CD14-positive monocyte (primary cell): ENCODE measurements around the gene EFL1. TPM values are rescaled to one million over a fixed set of nuclear protein-coding genes. Genes with fewer than 3 reads are reported as not detected.
"Not testable (repeated sequence)": the region's sequence is repeated elsewhere in the genome, so short reads cannot be mapped to it uniquely, and the experiment has no call there.

Source experiments
- DNase-seq, 3 donors: peaks; one replicate each; pipeline ENCODE4 v3.0.0-alpha.2; 2011 to 2022
- H2AFZ ChIP-seq: 2 replicates; pipeline ENCODE4 v1.6.0; 2012; ENCODE audit warnings: mild to moderate bottlenecking, low read depth, low read length, inconsistent platforms; ENCODE audit not compliant: insufficient read depth, poor library complexity, severe bottlenecking
- H3K27ac ChIP-seq, 2 donors: 1 replicate in 1 of 2; 2 replicates in 1 of 2; pipeline ENCODE4 v1.5.1; 2012 to 2013; ENCODE audit warnings: low read length in 2 of 2, control low read depth in 1 of 2, inconsistent platforms in 1 of 2, low read depth in 1 of 2, mild to moderate bottlenecking in 1 of 2
- H3K27me3 ChIP-seq, 2 donors: one replicate each; pipeline versions ENCODE4 v1.6.0 to v1.6.1; 2011 to 2013; ENCODE audit warnings: low read length in 2 of 2; ENCODE audit not compliant: control insufficient read depth in 2 of 2, insufficient read depth in 2 of 2
- H3K36me3 ChIP-seq, 2 donors: replicated peaks in 1 of 2; 1 replicate in 1 of 2; 2 replicates in 1 of 2; pipeline versions ENCODE4 v1.5.1 to v1.6.1; 2012 to 2013; ENCODE audit warnings: low read length in 2 of 2, control low read depth in 1 of 2, inconsistent platforms in 1 of 2, mild to moderate bottlenecking in 1 of 2; ENCODE audit not compliant: insufficient read depth in 2 of 2, control insufficient read depth in 1 of 2
- H3K4me1 ChIP-seq, 2 donors: 1 replicate in 1 of 2; 2 replicates in 1 of 2; pipeline versions ENCODE4 v1.5.1 to v1.6.1; 2012 to 2013; ENCODE audit warnings: low read length in 2 of 2, control low read depth in 1 of 2, inconsistent platforms in 1 of 2, mild to moderate bottlenecking in 1 of 2, moderate library complexity in 1 of 2; ENCODE audit not compliant: insufficient read depth in 2 of 2, control insufficient read depth in 1 of 2
- H3K4me2 ChIP-seq: replicated peaks from 2 replicates; pipeline ENCODE3; 2012; ENCODE audit warnings: low read length, moderate library complexity, mild to moderate bottlenecking; ENCODE audit not compliant: poor library complexity, severe bottlenecking; ENCODE audit errors: extremely low read depth
- H3K4me3 ChIP-seq, 3 experiments: fragments of 200-600 bp in 1 of 3; sonication (generic) in 1 of 3; replicated peaks in 1 of 3; 1 replicate in 2 of 3; 2 replicates in 1 of 3; pipeline ENCODE4 v1.5.1; 2011 to 2013; ENCODE audit warnings: low read length in 3 of 3, mild to moderate bottlenecking in 3 of 3, control low read depth in 2 of 3, low read depth in 2 of 3, inconsistent platforms in 1 of 3, moderate library complexity in 1 of 3
- H3K79me2 ChIP-seq: 2 replicates; pipeline ENCODE4 v1.6.0; 2012; ENCODE audit warnings: mild to moderate bottlenecking, control low read depth, inconsistent platforms, low read length, moderate library complexity; ENCODE audit not compliant: insufficient read depth
- H3K9ac ChIP-seq: 2 replicates; pipeline ENCODE4 v1.6.0; 2017; ENCODE audit warnings: low read length, mild to moderate bottlenecking; ENCODE audit not compliant: insufficient read depth, poor library complexity, severe bottlenecking
- H3K9me3 ChIP-seq, 2 donors: replicated peaks in 1 of 2; 1 replicate in 1 of 2; 2 replicates in 1 of 2; pipeline versions ENCODE4 v1.5.1 to v1.6.1; 2012 to 2013; ENCODE audit warnings: low read length in 2 of 2, control low read depth in 1 of 2; ENCODE audit not compliant: control insufficient read depth in 1 of 2, insufficient read depth in 1 of 2
- H4K20me1 ChIP-seq: 2 replicates; pipeline ENCODE4 v1.6.0; 2012; ENCODE audit warnings: mild to moderate bottlenecking, low read length, control low read depth, moderate library complexity; ENCODE audit not compliant: insufficient read depth
- H3K27ac Mint-ChIP-seq, 7 donors: one replicate each; pipeline ENCODE4 v1.8.0; 2020; ENCODE audit warnings: mild to moderate bottlenecking in 7 of 7, mixed read lengths in 7 of 7, moderate library complexity in 6 of 7, inconsistent platforms in 2 of 7
- H3K27me3 Mint-ChIP-seq, 3 donors: one replicate each; pipeline ENCODE4 v1.8.0; 2021 to 2022; ENCODE audit warnings: low read depth in 3 of 3, mild to moderate bottlenecking in 3 of 3, mixed read lengths in 3 of 3, moderate library complexity in 3 of 3, inconsistent platforms in 1 of 3
- H3K36me3 Mint-ChIP-seq, 2 donors: one replicate each; pipeline ENCODE4 v1.8.0; 2020; ENCODE audit warnings: mixed read lengths in 2 of 2, inconsistent platforms in 1 of 2, mild to moderate bottlenecking in 1 of 2
- H3K4me1 Mint-ChIP-seq: one replicate; pipeline ENCODE4 v1.8.0; 2020; ENCODE audit warnings: mild to moderate bottlenecking, mixed read lengths
- H3K4me3 Mint-ChIP-seq, 2 donors: one replicate each; pipeline ENCODE4 v1.8.0; 2020; ENCODE audit warnings: mild to moderate bottlenecking in 2 of 2, mixed read lengths in 2 of 2, moderate library complexity in 1 of 2
- H3K9me3 Mint-ChIP-seq, 7 donors: one replicate each; pipeline ENCODE4 v1.8.0; 2020 to 2022; ENCODE audit warnings: mixed read lengths in 7 of 7, mild to moderate bottlenecking in 6 of 7, moderate library complexity in 6 of 7, inconsistent platforms in 2 of 7
- CTCF ChIP-seq: fragments of 200-600 bp; IDR thresholded peaks from one replicate; pipeline ENCODE4 v1.8.0; 2022; ENCODE audit warnings: antibody characterized with exemption, mild to moderate bottlenecking
- WGBS: methylation state at CpG from one replicate; pipeline ENCODE4 v1.1.5; 2013; ENCODE audit warnings: missing lambda C conversion rate; ENCODE audit not compliant: insufficient coverage; 5-methylcytosine and 5-hydroxymethylcytosine counted together
- intact Hi-C, 2 donors: fragments of 100-400 bp; cut with micrococcal nuclease; formaldehyde crosslinking; loops; one replicate each; pipeline versions ENCODE4 v1.15.0 to v1.15.1; 2023
- polyA plus RNA-seq, 3 donors: library from polyadenylated mRNA; depleted of rRNA in 1 of 3; unstranded in 2 of 3; stranded (reverse) in 1 of 3; fragments of 300-500 nt in 2 of 3; fragments of >200 nt in 1 of 3; fragmentation: Illumina TruSeq in 2 of 3; gene quantifications; 1 replicate in 2 of 3; 2 replicates in 1 of 3; pipeline ENCODE4 v1.2.3, GENCODE V29; 2012 to 2021

The EFL1 gene
- polyA plus RNA-seq, 3 donors, result 5.2 to 10.0 (median 7.1) TPM

- Histone ChIP-seq H3K79me2 (no peaks in the 10 kb centered on the region), H3K4me1 (no peaks in the 10 kb centered on the region), H3K36me3 (peaks cover 22 to 71% of the 10 kb centered on the region in 2 donors), H2AFZ (no peak overlapping the region), H3K4me2 (no peak overlapping the region), H3K4me3 (no peak overlapping the region), H3K27ac (no peak overlapping the region), H3K27me3 (no peaks in the 10 kb centered on the region), H4K20me1 (no peaks in the 10 kb centered on the region), H3K9me3 (no peaks in the 10 kb centered on the region), H3K9ac (no peak overlapping the region)
- DNase-seq, result no peak
- no peak overlapping the region for H3K27ac Mint-ChIP-seq
- 93% methylated on average over 1 of the region's 5 CpGs for whole genome bisulfite sequencing
- H3K4me1 Mint-ChIP-seq, result peaks cover 6% of the 10 kb centered on the region
- H3K4me3 Mint-ChIP-seq, result no peak overlapping the region
- peaks cover 50 to 53% of the 10 kb centered on the region in 2 donors for H3K36me3 Mint-ChIP-seq
- H3K9me3 Mint-ChIP-seq, result no peaks in the 10 kb centered on the region
- intact Hi-C loops, result no loop called here
- no peaks in the 10 kb centered on the region for H3K27me3 Mint-ChIP-seq
- TF ChIP-seq CTCF, result no peak
Measured at GRCh38 chr15:82239685-82240391, 22.7 kb downstream of the EFL1 start.

- H3K27me3 ChIP-seq, H3K9me3 Mint-ChIP-seq, H3K27ac ChIP-seq, H3K27me3 Mint-ChIP-seq, H4K20me1 ChIP-seq, DNase-seq, H3K9me3 ChIP-seq, H2AFZ ChIP-seq, H3K4me2 ChIP-seq, H3K9ac ChIP-seq, H3K4me3 Mint-ChIP-seq, H3K79me2 ChIP-seq, H3K4me3 ChIP-seq, intact Hi-C loops: not testable (repeated sequence)
- Mint-ChIP-seq H3K36me3 (peaks cover 50% of the 10 kb centered on the region in 2 donors), H3K27ac (peak overlapping the region in 2 of 7 donors; percentile 31 to 47), H3K4me1 (peaks cover 12% of the 10 kb centered on the region)
- WGBS, result no CpG with 5 or more reads among the region's 3 CpGs
- H3K4me1 ChIP-seq, result peaks cover 5 to 11% of the 10 kb centered on the region in 2 donors
- peaks cover 22 to 64% of the 10 kb centered on the region in 2 donors for H3K36me3 ChIP-seq
Measured at GRCh38 chr15:82237944-82238534, 24.5 kb downstream of the EFL1 start.
